Psoas muscle (tissue), 8 donors: ENCODE measurements around the gene COLEC11. TPM values are rescaled to one million over a fixed set of nuclear protein-coding genes. Genes with fewer than 3 reads are reported as not detected.

Experiments
- ATAC-seq, 4 donors: fragments of 200-7000 bp; cut with Tn5 transposase; one replicate each; pipeline ENCODE4 v1.9.1; 2020; ENCODE audit warnings: moderate library complexity in 3 of 4, mild to moderate bottlenecking in 2 of 4
- DNase-seq, 2 donors: peaks; one replicate each; pipeline ENCODE4 v3.0.0-alpha.2; 2020
- H3K27ac ChIP-seq: fragments of 200-600 bp; one replicate; pipeline ENCODE4 v1.8.0; 2022
- H3K27me3 ChIP-seq, 3 donors: fragments of 200-600 bp in 1 of 3; one replicate each; pipeline versions ENCODE4 v1.6.1 to v1.8.0; 2013 to 2022; ENCODE audit warnings: low read length in 2 of 3, mild to moderate bottlenecking in 2 of 3, moderate library complexity in 1 of 3; ENCODE audit not compliant: insufficient read depth in 3 of 3
- H3K36me3 ChIP-seq, 2 donors: fragments of 200-600 bp in 1 of 2; one replicate each; pipeline versions ENCODE4 v1.6.1 to v1.8.0; 2013 to 2022; ENCODE audit warnings: low read depth in 1 of 2, mild to moderate bottlenecking in 1 of 2, moderate library complexity in 1 of 2; ENCODE audit not compliant: insufficient read depth in 1 of 2
- H3K4me1 ChIP-seq: fragments of 200-600 bp; one replicate; pipeline ENCODE4 v1.8.0; 2022
- H3K4me3 ChIP-seq: fragments of 200-600 bp; one replicate; pipeline ENCODE4 v1.8.0; 2022; ENCODE audit warnings: mild to moderate bottlenecking
- H3K9me3 ChIP-seq: fragments of 200-600 bp; one replicate; pipeline ENCODE4 v1.8.0; 2022
- CTCF ChIP-seq: fragments of 200-600 bp; IDR thresholded peaks from one replicate; pipeline ENCODE4 v1.8.0; 2022; ENCODE audit warnings: antibody characterized with exemption
- WGBS, 3 donors: extraction: QIAGEN DNeasy Blood & Tissue Kit; methylation state at CpG; one replicate each; pipeline versions ENCODE4 v1.1.6 to v1.1.7; 2013; 5-methylcytosine and 5-hydroxymethylcytosine counted together
- intact Hi-C, 2 donors: fragments of 100-400 bp; cut with DNase I; formaldehyde crosslinking; loops; one replicate each; pipeline versions ENCODE4 v1.11.0 to v1.14.2; 2022
- polyA plus RNA-seq, 3 donors: library from polyadenylated mRNA; stranded (reverse); fragments of 200-250 nt; gene quantifications; one replicate each; pipeline ENCODE4 v1.2.3, GENCODE V29; 2013
- total RNA-seq, 4 donors: library from RNA; stranded (reverse); fragmentation: NEBNext Ultra II Directional in 2 of 4; extraction: Animal tissue kit (Norgen Biotek cat#: 25700) in 2 of 4; gene quantifications; one replicate each; pipeline versions ENCODE4 v1.2.1 to v1.2.4, GENCODE V29; 2021 to 2023
- donor health status: healthy with polysubstance abuse.
- donor health status: DM: no; HTN: no; CAD: no; lungs with moderate emphysema.
- donor health status: Bipolar disorder and iron deficiency.
- donor health status: healthy.
- donor health status: DM: yes; HTN: yes; CAD: no.
- donor health status: DM: no; HTN: no; CAD: no.
- donor health status: DM: no; HTN: no; CAD: no.
- donor health status: DM: yes; HTN: yes; CAD: no.

COLEC11 gene
- total and polyA plus RNA-seq, 7 donors = 0.22 to 1.0 (median 0.38) TPM; not detected in 1

- DNase-seq = no peak
- WGBS, 3 donors = 79 to 91% (median 87%) methylated on average over 5 of the region's 5 CpGs
- no peak for TF ChIP-seq CTCF
- no peak overlapping the region for H3K4me3 ChIP-seq
- no peak for ATAC-seq
- no peak overlapping the region for H3K27ac ChIP-seq
- H3K27me3 ChIP-seq = no peaks in the 10 kb centered on the region
- no peaks in the 10 kb centered on the region for H3K4me1 ChIP-seq
- intact Hi-C loops = no loop called here
- no peaks in the 10 kb centered on the region for H3K36me3 ChIP-seq
- H3K9me3 ChIP-seq = no peaks in the 10 kb centered on the region
Observed at GRCh38 chr2:3681625-3682024, 86.7 kb downstream of the COLEC11 start.

- H3K27ac ChIP-seq = no peak overlapping the region
- no peak for TF ChIP-seq CTCF
- no peak overlapping the region for H3K4me3 ChIP-seq
- 57 to 71% (median 67%) methylated on average over 6 of the region's 6 CpGs for WGBS, 3 donors
- DNase-seq (no peak), ATAC-seq (no peak)
- intact Hi-C loops = no loop called here
- no peaks in the 10 kb centered on the region for H3K9me3 ChIP-seq
- no peaks in the 10 kb centered on the region for H3K4me1 ChIP-seq
- H3K27me3 ChIP-seq = no peaks in the 10 kb centered on the region
- H3K36me3 ChIP-seq = no peaks in the 10 kb centered on the region
Observed at GRCh38 chr2:3682811-3683210, 87.9 kb downstream of the COLEC11 start.

- WGBS, 3 donors = 49 to 59% (median 55%) methylated on average over 3 of the region's 3 CpGs
- no peaks in the 10 kb centered on the region for H3K4me1 ChIP-seq
- ATAC-seq (no peak), DNase-seq (no peak)
- no peak overlapping the region for H3K27ac ChIP-seq
- no peak for TF ChIP-seq CTCF
- intact Hi-C loops = no loop called here
- no peaks in the 10 kb centered on the region for H3K27me3 ChIP-seq
- no peaks in the 10 kb centered on the region for H3K36me3 ChIP-seq
- no peak overlapping the region for H3K4me3 ChIP-seq
- no peaks in the 10 kb centered on the region for H3K9me3 ChIP-seq
Observed at GRCh38 chr2:3683748-3684454, 89.0 kb downstream of the COLEC11 start.

GRCh38 chr2:3689998-3690748 is 95.3 kb downstream of the COLEC11 start:
- intact Hi-C loops = no loop called here
- Histone ChIP-seq H3K36me3 (no peaks in the 10 kb centered on the region), H3K9me3 (no peaks in the 10 kb centered on the region), H3K4me3 (no peak overlapping the region), H3K27me3 (peaks cover 0 to 4% (median 2%) of the 10 kb centered on the region in 3 donors), H3K27ac (no peak overlapping the region), H3K4me1 (no peaks in the 10 kb centered on the region)
- DNase-seq = no peak
- no peak for ATAC-seq
- TF ChIP-seq CTCF = no peak
